Neuronal stem cell (in vitro differentiated cells): ENCODE data around the gene CCDC121.

ENCODE experiments used
- DNase-seq: peaks from one replicate; pipeline ENCODE4 v3.0.0-alpha.2; 2013; ENCODE audit warnings: low spot score
- H2AFZ ChIP-seq: one replicate; pipeline ENCODE4 v1.6.1; 2013; ENCODE audit warnings: mild to moderate bottlenecking, low read length, inconsistent platforms
- H2AK5ac ChIP-seq: 2 replicates; pipeline ENCODE4 v1.6.1; 2013; ENCODE audit warnings: low read depth, mild to moderate bottlenecking, inconsistent platforms, low read length, moderate library complexity, mixed read lengths
- H2BK120ac ChIP-seq: 2 replicates; pipeline ENCODE4 v1.6.1; 2013; ENCODE audit warnings: low read depth, mild to moderate bottlenecking, inconsistent platforms, low read length, moderate library complexity, mixed read lengths
- H2BK12ac ChIP-seq: one replicate; pipeline ENCODE4 v1.6.1; 2013; ENCODE audit warnings: low read length, inconsistent platforms
- H2BK15ac ChIP-seq: 2 replicates; pipeline ENCODE4 v1.6.1; 2013; ENCODE audit warnings: mild to moderate bottlenecking, low read length, inconsistent platforms, mixed read lengths
- H2BK5ac ChIP-seq: one replicate; pipeline ENCODE4 v1.6.1; 2013; ENCODE audit warnings: inconsistent platforms, mild to moderate bottlenecking, low read length, moderate library complexity
- H3K14ac ChIP-seq: one replicate; pipeline ENCODE4 v1.6.1; 2013; ENCODE audit warnings: low read length, inconsistent platforms
- H3K18ac ChIP-seq: 2 replicates; pipeline ENCODE4 v1.6.1; 2013; ENCODE audit warnings: low read length, inconsistent platforms
- H3K23ac ChIP-seq: 2 replicates; pipeline ENCODE4 v1.6.1; 2013; ENCODE audit warnings: low read depth, mild to moderate bottlenecking, mixed read lengths, low read length, inconsistent platforms; ENCODE audit not compliant: poor library complexity
- H3K27ac ChIP-seq: replicated peaks from 3 replicates; pipeline ENCODE4 v1.5.1; 2013; ENCODE audit warnings: low read length, inconsistent platforms
- H3K27me3 ChIP-seq, 3 experiments: 2 replicates each; pipeline ENCODE4 v1.6.1; 2013; ENCODE audit warnings: low read length in 3 of 3, mild to moderate bottlenecking in 2 of 3, inconsistent platforms in 1 of 3, low read depth in 1 of 3, mixed read lengths in 1 of 3, moderate library complexity in 1 of 3; ENCODE audit not compliant: control insufficient read depth in 3 of 3, insufficient read depth in 3 of 3
- H3K36me3 ChIP-seq, 2 donors: replicated peaks in 1 of 2; 2 replicates each; pipeline ENCODE4 v1.6.1; 2013; ENCODE audit warnings: low read length in 2 of 2; ENCODE audit not compliant: control insufficient read depth in 2 of 2, insufficient read depth in 2 of 2
- H3K4ac ChIP-seq: 2 replicates; pipeline ENCODE4 v1.6.1; 2013; ENCODE audit warnings: inconsistent platforms, mild to moderate bottlenecking, low read length, moderate library complexity
- H3K4me1 ChIP-seq, 2 donors: 1 replicate in 1 of 2; 2 replicates in 1 of 2; pipeline ENCODE4 v1.6.1; 2013; ENCODE audit warnings: low read length in 2 of 2, low read depth in 1 of 2; ENCODE audit not compliant: control insufficient read depth in 2 of 2, insufficient read depth in 1 of 2
- H3K4me2 ChIP-seq: one replicate; pipeline ENCODE4 v1.6.1; 2013; ENCODE audit warnings: mild to moderate bottlenecking, low read length, inconsistent platforms; ENCODE audit not compliant: insufficient read depth, poor library complexity, severe bottlenecking
- H3K4me3 ChIP-seq, 2 donors: 2 replicates each; pipeline ENCODE4 v1.5.1; 2013; ENCODE audit warnings: low read length in 2 of 2, mild to moderate bottlenecking in 2 of 2, inconsistent platforms in 1 of 2, moderate library complexity in 1 of 2
- H3K79me1 ChIP-seq: one replicate; pipeline ENCODE4 v1.6.1; 2013; ENCODE audit warnings: low read depth, mild to moderate bottlenecking, inconsistent platforms, low read length, moderate library complexity
- H3K9ac ChIP-seq: one replicate; pipeline ENCODE4 v1.6.1; 2013; ENCODE audit warnings: mild to moderate bottlenecking, low read depth, low read length, inconsistent platforms; ENCODE audit not compliant: poor library complexity
- H3K9me3 ChIP-seq, 2 donors: replicated peaks in 1 of 2; 2 replicates each; pipeline versions ENCODE3 to v1.6.1; 2013; ENCODE audit warnings: low read length in 2 of 2, mild to moderate bottlenecking in 2 of 2, inconsistent platforms in 1 of 2, low read depth in 1 of 2, mixed read lengths in 1 of 2, moderate library complexity in 1 of 2; ENCODE audit not compliant: control insufficient read depth in 2 of 2, insufficient read depth in 1 of 2
- H4K8ac ChIP-seq: one replicate; pipeline ENCODE4 v1.6.1; 2013; ENCODE audit warnings: low read depth, mild to moderate bottlenecking, inconsistent platforms, low read length, moderate library complexity
- H4K91ac ChIP-seq: one replicate; pipeline ENCODE4 v1.6.1; 2013; ENCODE audit warnings: low read length, low read depth, mild to moderate bottlenecking, inconsistent platforms; ENCODE audit not compliant: poor library complexity
- WGBS, 2 donors: extraction: QIAGEN DNeasy Blood & Tissue Kit; methylation state at CpG; one replicate each; pipeline ENCODE4 v1.1.7; 2013; ENCODE audit warnings: missing lambda C conversion rate in 2 of 2, mixed read lengths in 1 of 2; ENCODE audit not compliant: insufficient read length in 2 of 2, insufficient replicate concordance in 1 of 2; ENCODE audit errors: extremely low coverage in 2 of 2; 5-methylcytosine and 5-hydroxymethylcytosine counted together

The CCDC121 gene

DNA sequence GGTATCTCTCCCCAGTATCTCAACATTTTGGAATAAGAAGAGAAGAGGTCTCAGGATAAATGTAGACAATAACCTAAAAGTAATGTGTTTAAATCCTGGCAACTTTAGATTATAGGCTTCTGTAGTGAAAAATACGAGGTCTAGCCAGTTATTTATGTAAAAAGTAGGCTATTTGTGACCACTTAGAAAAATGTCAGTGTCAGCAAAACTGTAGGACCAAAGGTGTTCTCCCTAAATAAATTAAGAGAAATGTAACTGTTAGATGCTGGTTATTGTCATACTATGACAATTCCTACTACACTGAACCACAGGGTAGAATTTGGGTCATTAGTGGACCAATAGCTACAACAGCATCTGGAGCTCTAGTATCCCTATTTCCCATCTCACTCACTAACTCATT is 32.6 kb upstream of the CCDC121 start:
- Histone ChIP-seq H3K18ac (no peak overlapping the region), H3K4ac (no peak overlapping the region), H3K9ac (no peak overlapping the region), H3K79me1 (peaks cover 4% of the 10 kb centered on the region), H2BK5ac (no peak overlapping the region), H2BK15ac (no peak overlapping the region), H4K91ac (no peak overlapping the region), H3K27ac (no peak overlapping the region), H3K27me3 (no peaks in the 10 kb centered on the region), H3K4me1 (peaks cover 5 to 12% of the 10 kb centered on the region in 2 donors), H3K4me2 (no peak overlapping the region), H3K4me3 (no peak overlapping the region), H2AK5ac (no peak overlapping the region), H2BK12ac (no peak overlapping the region), H3K23ac (no peak overlapping the region), H3K9me3 (no peaks in the 10 kb centered on the region), H2AFZ (no peak overlapping the region), H4K8ac (no peak overlapping the region), H3K14ac (no peak overlapping the region), H2BK120ac (no peak overlapping the region), H3K36me3 (peaks cover 12 to 67% of the 10 kb centered on the region in 2 donors)
- WGBS, 2 donors = no CpG with 5 or more reads among the region's 1 CpG
- no peak for DNase-seq

DNA sequence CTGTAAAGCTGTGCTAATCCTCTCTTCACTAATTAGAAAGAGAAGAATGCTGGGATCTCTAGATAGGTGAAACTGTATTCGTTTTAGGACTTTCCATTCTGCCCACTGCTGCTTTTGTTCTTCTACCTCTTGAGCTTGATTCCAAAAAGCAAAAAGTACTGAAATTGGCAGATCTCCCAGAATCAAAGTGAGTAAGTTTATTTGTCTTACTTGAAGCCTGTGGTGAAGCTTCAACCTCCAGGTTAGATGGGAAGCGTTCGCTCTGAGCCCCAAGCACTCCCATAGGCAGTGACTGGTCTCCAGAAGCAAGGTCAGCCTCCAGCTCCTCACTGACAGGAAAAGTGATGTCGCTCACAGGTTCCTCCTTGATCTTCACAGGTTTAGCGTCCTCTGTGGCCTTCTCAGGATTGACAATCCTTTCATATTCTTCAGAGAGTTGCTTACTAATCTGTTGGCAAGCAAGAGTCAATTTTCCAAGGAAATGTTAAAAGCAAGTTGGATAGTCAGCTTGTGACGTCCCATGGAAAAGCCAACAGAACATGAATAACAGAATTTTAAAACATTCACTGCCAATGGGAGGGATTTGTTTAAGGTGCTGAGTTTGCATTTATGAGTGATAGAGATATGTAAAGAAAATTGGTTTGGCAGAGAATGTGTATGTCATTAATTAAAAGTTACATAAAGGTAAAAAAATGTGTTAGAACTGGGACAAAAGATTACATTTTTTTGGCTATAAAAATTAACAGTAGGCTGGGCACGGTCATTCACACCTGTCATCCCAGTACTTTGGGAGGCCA is 26.5 kb upstream of the CCDC121 start:
- Histone ChIP-seq H3K23ac (no peak overlapping the region), H2BK120ac (no peak overlapping the region), H3K4ac (no peak overlapping the region), H3K14ac (no peak overlapping the region), H3K4me3 (no peak overlapping the region), H3K4me1 (no peaks in the 10 kb centered on the region), H4K8ac (no peak overlapping the region), H3K9me3 (no peaks in the 10 kb centered on the region), H2BK5ac (no peak overlapping the region), H2AFZ (no peak overlapping the region), H3K36me3 (peaks cover 27 to 100% of the 10 kb centered on the region in 2 donors), H2BK15ac (no peak overlapping the region), H2AK5ac (no peak overlapping the region), H3K18ac (no peak overlapping the region), H3K79me1 (no peaks in the 10 kb centered on the region), H3K4me2 (no peak overlapping the region), H3K9ac (no peak overlapping the region), H3K27me3 (no peaks in the 10 kb centered on the region), H2BK12ac (no peak overlapping the region), H3K27ac (no peak overlapping the region), H4K91ac (no peak overlapping the region)
- WGBS, 2 donors = no CpG with 5 or more reads among the region's 7 CpGs
- DNase-seq = no peak

DNA sequence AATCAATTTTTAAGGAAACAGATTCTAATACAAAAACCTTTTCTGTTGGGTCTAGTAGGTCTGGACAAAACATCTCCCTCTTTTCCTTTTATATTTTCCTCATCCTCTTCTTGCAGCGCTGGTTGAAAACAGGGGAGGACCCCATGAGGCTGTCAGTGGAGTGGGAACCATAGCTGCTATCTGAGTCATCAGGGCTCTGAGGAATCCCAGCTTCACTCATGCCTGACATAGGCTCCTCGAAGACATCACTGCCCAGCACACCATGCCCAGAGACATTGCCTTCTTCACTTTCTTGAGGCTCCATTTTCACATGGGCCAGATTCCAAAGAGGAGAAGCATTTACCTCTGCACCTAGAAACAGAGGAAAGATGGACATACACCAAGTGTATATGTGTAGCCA is 24.6 kb upstream of the CCDC121 start:
- Histone ChIP-seq H2BK15ac (no peak overlapping the region), H3K14ac (no peak overlapping the region), H3K4me1 (no peaks in the 10 kb centered on the region), H3K36me3 (peaks cover 29 to 99% of the 10 kb centered on the region in 2 donors), H2AK5ac (no peak overlapping the region), H3K4me2 (no peak overlapping the region), H2AFZ (no peak overlapping the region), H4K91ac (no peak overlapping the region), H4K8ac (no peak overlapping the region), H3K4ac (no peak overlapping the region), H3K18ac (no peak overlapping the region), H3K79me1 (no peaks in the 10 kb centered on the region), H2BK120ac (no peak overlapping the region), H2BK12ac (no peak overlapping the region), H3K23ac (no peak overlapping the region), H3K27me3 (no peaks in the 10 kb centered on the region), H3K9ac (no peak overlapping the region), H3K9me3 (no peaks in the 10 kb centered on the region), H2BK5ac (no peak overlapping the region), H3K4me3 (no peak overlapping the region), H3K27ac (no peak overlapping the region)
- WGBS, 2 donors = no CpG with 5 or more reads among the region's 2 CpGs
- no peak for DNase-seq

DNA sequence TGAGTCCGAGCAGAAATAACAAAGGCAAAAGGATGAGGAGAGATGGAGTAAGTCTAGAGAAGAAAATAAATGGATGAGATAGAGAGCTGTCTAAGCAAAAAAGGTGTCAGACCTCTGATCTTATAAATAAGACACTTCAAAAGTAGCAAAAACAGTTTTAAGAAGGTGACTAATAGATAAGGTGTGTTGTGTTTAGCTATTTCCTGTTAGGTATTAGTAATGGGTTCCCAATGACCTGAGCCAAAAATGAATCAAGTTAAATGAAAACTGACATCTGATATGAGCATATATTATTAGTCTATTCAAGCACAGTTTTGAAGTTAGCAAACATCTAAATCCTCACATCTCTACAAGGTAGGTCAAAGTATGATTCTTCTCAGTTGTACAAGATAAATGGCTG is 24.0 kb upstream of the CCDC121 start:
- Histone ChIP-seq H2BK12ac (no peak overlapping the region), H4K91ac (no peak overlapping the region), H2BK15ac (no peak overlapping the region), H3K9ac (no peak overlapping the region), H3K4me1 (no peaks in the 10 kb centered on the region), H3K9me3 (no peaks in the 10 kb centered on the region), H3K36me3 (peaks cover 31 to 99% of the 10 kb centered on the region in 2 donors), H3K27me3 (no peaks in the 10 kb centered on the region), H4K8ac (no peak overlapping the region), H2BK120ac (no peak overlapping the region), H2AK5ac (no peak overlapping the region), H3K18ac (no peak overlapping the region), H3K14ac (no peak overlapping the region), H3K27ac (no peak overlapping the region), H3K23ac (no peak overlapping the region), H2BK5ac (no peak overlapping the region), H3K4ac (no peak overlapping the region), H3K79me1 (no peaks in the 10 kb centered on the region), H2AFZ (no peak overlapping the region), H3K4me3 (no peak overlapping the region), H3K4me2 (no peak overlapping the region)
- DNase-seq = no peak
- no CpG with 5 or more reads among the region's 1 CpG for WGBS, 2 donors
